GM23338 (cell line): ENCODE results near the gene TBC1D9B.

Experiments
- CREB1 ChIP-seq: fragments of 250-450 bp; sonication (Bioruptor Pico); IDR thresholded peaks from 2 replicates; pipeline ENCODE4 v1.5.0; 2020; ENCODE audit warnings: low read depth, mild to moderate bottlenecking, moderate library complexity
- CTCF ChIP-seq, 2 experiments: fragments of 200-600 bp in 1 of 2; sonication (generic) in 1 of 2; conservative IDR thresholded peaks; 2 replicates each; pipeline versions ENCODE4 v1.5.1 to v1.6.1; 2016 to 2017; ENCODE audit warnings: antibody characterized with exemption in 2 of 2, low read depth in 2 of 2, mild to moderate bottlenecking in 2 of 2, moderate library complexity in 1 of 2
- EZH2 ChIP-seq: fragments of 200-600 bp; sonication (generic); IDR thresholded peaks from one replicate; pipeline ENCODE4 v1.8.0; 2017; ENCODE audit warnings: antibody characterized with exemption, mild to moderate bottlenecking, low read depth; ENCODE audit not compliant: unreplicated experiment
- EZH2phosphoT487 ChIP-seq: fragments of 200-600 bp; sonication (generic); IDR thresholded peaks from one replicate; pipeline ENCODE4 v1.8.1; 2018; ENCODE audit warnings: antibody characterized with exemption; ENCODE audit not compliant: unreplicated experiment
- JUNB ChIP-seq: IDR thresholded peaks from one replicate; pipeline ENCODE4 v1.6.1; 2016; ENCODE audit warnings: antibody characterized with exemption; ENCODE audit not compliant: unreplicated experiment
- NANOG ChIP-seq: IDR thresholded peaks from 2 replicates; pipeline ENCODE4 v1.6.1; 2016; ENCODE audit warnings: antibody characterized with exemption, borderline replicate concordance
- POLR2AphosphoS5 ChIP-seq: IDR thresholded peaks from 2 replicates; pipeline ENCODE4 v1.6.1; 2016; ENCODE audit warnings: antibody characterized with exemption, low read depth
- REST ChIP-seq: IDR thresholded peaks from one replicate; pipeline ENCODE4 v1.6.1; 2018; ENCODE audit warnings: antibody characterized with exemption; ENCODE audit not compliant: unreplicated experiment
- STAT1 ChIP-seq: IDR thresholded peaks from one replicate; pipeline ENCODE4 v1.6.1; 2016; ENCODE audit warnings: antibody characterized with exemption; ENCODE audit not compliant: unreplicated experiment
- ZNF114 ChIP-seq: fragments of 250-450 bp; sonication (Bioruptor Pico); IDR thresholded peaks from 2 replicates; pipeline ENCODE4 v1.5.0; 2020; ENCODE audit warnings: mild to moderate bottlenecking, moderate library complexity

DNA sequence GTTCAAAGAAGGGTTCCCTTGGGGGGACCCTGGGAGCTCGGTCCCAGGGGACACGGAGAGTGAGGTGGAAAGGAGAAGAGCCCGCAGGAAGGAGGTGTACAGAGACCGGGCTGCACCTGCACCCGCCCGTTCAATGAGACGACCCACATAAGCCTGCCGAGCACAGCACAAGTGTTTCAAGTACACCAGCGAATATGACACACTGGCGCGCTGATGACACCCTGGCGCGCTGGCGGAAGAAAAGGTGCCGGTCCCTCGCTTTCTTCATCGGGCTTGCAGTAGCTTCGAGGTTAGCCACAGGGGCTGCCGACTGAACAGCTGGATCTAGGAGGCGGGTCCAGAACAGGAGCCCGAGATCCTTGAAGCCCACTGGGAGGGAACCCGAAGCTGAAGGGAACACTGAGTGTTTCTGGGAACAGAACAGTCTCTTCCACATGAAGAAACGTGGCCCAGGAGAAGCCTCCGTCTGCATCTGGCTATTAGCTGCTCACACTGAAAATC, 1.4 kb downstream of the TBC1D9B start:
- TF ChIP-seq CTCF (conservative IDR thresholded peaks at IDR 0.05; ENCODE audit: low read depth in 2 of 2) (no peak), POLR2AphosphoS5 (no peak), JUNB (no peak), EZH2phosphoT487 (no peak), STAT1 (no peak), CREB1 (CRISPR knock-in tag) (no peak), NANOG (no peak), EZH2 (no peak), REST (no peak), ZNF114 (no peak)
